GM19351 (cell line): ENCODE results near the gene SRRM2.

Experiments
- ATAC-seq: cut with Tn5 transposase; IDR thresholded peaks from one replicate; pipeline ENCODE4 v1.9.1; 2021; ENCODE audit warnings: mild to moderate bottlenecking, moderate library complexity; ENCODE audit not compliant: unreplicated experiment

SRRM2 gene

DNA sequence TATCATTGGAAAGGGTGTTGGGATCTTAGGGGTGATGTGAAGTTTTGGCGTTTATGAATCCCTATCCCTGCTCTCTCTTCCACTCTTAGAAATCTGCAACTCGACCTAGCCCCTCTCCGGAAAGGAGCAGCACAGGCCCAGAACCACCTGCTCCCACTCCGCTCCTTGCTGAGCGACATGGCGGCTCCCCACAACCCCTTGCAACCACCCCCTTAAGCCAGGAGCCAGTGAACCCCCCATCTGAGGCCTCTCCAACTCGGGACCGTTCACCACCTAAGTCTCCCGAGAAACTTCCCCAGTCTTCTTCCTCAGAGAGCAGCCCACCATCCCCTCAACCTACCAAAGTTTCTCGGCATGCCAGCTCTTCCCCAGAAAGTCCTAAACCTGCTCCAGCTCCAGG lies 9.0 kb downstream of the SRRM2 start:
- ATAC-seq = no peak

DNA sequence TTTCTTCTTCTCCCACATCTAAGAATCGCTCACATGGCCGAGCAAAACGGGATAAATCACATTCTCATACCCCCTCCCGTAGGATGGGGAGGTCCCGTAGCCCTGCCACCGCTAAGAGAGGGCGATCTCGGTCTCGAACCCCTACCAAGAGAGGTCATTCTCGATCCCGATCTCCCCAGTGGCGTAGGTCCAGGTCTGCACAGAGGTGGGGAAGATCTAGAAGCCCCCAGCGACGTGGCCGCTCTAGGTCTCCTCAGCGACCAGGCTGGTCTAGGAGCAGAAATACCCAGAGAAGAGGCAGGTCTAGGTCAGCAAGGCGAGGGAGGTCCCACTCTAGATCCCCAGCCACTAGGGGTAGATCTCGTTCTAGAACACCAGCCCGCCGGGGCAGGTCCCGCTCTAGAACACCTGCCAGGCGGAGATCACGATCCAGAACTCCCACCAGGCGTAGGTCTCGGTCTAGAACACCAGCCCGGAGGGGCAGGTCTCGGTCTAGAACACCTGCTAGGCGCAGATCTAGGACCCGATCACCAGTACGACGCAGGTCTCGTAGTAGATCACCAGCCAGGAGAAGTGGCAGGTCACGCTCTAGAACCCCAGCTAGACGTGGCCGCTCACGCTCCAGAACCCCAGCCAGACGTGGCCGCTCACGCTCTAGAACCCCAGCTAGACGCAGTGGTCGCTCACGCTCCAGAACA lies 9.6 kb downstream of the SRRM2 start:
- no peak for ATAC-seq

DNA sequence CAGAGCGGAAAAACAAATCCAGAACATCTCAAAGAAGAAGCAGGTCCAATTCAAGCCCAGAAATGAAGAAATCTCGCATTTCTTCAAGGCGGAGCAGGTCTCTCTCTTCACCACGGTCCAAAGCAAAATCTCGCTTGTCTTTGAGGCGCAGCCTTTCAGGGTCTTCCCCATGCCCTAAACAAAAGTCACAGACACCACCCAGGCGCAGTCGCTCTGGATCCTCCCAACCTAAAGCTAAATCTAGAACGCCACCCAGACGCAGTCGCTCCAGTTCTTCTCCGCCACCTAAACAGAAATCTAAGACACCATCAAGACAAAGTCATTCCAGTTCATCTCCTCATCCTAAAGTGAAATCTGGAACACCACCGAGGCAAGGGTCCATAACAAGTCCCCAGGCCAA lies 10.3 kb downstream of the SRRM2 start:
- no peak for ATAC-seq

DNA sequence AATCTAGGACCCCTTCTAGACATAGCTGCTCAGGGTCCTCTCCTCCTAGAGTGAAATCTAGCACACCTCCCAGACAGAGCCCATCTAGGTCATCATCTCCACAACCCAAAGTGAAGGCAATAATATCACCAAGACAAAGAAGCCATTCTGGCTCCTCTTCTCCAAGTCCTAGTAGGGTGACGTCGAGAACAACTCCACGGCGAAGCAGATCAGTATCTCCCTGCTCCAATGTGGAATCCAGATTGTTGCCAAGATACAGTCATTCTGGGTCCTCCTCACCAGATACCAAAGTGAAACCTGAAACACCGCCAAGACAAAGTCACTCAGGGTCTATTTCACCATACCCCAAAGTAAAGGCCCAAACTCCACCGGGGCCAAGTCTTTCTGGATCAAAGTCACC lies 10.7 kb downstream of the SRRM2 start:
- no peak for ATAC-seq

DNA sequence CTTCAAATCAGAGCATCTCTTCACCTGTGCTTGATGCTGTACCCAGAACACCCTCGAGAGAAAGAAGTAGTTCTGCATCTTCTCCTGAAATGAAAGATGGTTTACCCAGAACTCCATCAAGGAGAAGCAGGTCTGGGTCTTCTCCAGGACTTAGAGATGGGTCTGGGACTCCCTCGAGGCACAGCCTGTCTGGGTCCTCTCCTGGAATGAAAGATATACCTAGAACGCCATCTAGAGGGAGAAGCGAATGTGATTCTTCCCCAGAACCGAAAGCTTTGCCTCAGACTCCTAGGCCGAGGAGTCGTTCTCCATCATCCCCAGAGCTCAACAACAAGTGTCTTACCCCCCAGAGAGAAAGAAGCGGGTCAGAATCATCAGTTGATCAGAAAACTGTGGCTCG lies 12.3 kb downstream of the SRRM2 start:
- ATAC-seq = no peak

DNA sequence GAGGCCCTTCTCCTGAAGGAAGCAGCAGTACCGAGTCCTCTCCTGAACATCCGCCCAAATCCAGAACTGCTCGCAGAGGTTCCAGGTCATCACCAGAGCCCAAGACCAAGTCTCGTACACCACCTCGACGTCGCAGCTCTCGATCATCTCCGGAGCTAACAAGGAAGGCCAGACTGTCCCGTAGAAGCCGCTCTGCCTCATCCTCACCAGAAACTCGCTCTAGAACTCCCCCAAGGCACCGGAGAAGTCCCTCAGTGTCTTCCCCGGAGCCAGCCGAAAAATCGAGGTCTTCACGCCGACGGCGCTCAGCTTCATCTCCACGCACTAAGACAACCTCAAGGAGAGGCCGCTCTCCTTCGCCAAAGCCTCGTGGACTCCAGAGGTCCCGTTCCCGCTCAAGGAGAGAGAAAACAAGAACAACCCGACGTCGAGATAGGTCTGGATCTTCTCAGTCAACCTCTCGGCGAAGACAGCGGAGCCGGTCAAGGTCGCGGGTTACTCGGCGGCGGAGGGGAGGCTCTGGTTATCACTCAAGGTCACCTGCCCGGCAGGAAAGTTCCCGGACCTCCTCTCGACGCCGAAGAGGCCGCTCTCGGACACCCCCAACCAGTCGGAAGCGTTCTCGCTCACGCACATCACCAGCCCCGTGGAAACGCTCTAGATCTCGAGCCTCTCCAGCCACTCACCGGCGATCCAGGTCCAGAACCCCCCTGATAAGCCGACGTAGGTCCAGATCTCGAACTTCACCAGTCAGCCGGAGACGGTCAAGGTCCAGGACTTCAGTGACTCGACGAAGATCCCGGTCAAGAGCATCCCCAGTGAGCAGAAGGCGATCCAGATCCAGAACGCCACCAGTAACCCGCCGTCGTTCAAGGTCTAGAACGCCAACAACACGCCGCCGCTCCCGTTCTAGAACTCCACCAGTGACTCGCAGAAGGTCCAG lies 13.3 kb downstream of the SRRM2 start:
- no peak for ATAC-seq

DNA sequence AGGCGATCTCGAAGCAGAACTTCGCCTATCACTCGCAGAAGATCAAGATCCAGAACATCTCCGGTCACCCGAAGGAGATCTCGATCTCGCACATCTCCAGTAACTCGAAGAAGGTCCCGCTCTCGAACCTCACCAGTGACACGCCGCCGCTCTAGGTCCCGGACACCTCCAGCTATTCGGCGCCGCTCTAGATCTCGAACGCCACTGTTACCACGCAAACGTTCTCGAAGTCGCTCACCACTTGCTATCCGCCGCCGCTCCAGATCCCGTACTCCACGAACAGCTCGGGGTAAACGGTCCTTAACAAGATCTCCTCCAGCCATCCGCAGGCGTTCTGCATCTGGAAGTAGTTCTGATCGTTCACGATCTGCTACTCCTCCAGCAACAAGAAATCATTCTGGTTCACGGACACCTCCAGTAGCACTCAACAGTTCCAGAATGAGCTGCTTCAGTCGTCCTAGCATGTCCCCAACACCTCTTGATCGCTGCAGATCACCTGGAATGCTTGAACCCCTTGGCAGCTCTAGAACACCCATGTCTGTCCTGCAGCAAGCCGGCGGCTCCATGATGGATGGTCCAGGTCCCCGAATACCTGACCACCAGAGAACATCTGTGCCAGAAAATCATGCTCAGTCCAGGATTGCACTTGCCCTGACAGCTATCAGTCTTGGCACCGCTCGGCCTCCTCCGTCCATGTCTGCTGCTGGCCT lies 14.1 kb downstream of the SRRM2 start:
- no peak for ATAC-seq

DNA sequence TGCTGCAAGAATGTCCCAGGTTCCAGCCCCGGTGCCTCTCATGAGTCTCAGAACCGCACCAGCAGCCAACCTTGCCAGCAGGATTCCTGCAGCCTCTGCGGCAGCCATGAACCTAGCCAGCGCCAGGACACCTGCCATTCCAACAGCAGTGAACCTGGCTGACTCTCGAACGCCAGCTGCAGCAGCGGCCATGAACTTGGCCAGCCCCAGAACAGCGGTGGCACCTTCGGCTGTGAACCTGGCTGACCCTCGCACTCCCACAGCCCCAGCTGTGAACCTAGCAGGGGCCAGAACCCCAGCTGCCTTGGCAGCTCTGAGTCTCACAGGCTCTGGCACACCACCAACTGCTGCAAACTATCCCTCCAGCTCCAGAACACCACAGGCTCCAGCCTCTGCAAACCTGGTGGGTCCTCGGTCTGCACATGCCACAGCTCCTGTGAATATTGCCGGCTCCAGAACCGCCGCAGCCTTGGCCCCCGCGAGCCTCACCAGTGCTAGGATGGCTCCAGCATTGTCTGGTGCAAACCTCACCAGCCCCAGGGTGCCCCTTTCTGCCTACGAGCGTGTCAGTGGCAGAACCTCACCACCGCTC lies 14.8 kb downstream of the SRRM2 start:
- no peak for ATAC-seq

DNA sequence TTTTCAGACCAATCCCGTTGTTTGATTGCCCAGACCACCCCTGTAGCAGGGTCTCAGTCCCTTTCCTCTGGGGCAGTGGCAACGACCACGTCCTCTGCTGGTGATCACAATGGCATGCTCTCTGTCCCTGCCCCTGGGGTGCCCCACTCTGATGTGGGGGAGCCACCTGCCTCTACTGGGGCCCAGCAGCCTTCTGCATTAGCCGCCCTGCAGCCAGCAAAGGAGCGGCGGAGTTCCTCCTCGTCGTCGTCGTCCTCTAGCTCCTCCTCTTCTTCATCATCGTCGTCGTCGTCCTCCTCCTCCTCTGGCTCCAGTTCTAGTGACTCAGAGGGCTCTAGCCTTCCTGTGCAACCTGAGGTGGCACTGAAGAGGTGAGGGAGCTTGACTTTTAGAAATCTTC lies 15.5 kb downstream of the SRRM2 start:
- no peak for ATAC-seq

DNA sequence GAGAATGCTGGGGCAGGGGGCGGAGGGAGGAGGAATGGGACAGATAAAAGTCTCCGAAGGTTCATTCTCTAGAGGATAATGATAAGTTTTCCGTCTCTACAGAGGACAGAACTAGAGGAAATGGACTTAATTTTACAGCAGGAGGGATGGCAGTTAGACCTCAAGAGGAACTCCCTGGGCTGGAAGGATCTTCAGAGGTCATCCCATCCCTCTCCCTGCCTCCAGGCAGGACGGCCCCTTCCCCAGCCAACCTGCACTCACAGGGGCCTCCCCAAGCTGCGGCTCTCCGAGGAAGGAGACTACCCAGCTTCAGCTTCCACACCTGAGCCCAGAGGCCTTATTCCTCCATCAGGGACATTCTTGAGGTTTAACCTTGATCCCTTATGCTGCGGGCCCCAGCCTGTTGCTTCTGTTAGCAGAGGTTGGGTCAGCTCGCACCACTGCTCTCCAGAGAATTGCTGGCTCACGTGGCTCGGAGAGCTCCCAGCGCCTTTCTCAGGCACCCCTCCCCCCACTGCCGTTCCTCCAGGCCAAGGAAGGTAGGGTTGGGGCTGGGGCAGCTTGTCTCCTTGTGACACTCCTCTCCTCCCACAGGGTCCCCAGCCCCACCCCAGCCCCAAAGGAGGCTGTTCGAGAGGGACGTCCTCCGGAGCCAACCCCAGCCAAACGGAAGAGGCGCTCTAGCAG lies 16.1 kb downstream of the SRRM2 start:
- ATAC-seq = no peak

DNA sequence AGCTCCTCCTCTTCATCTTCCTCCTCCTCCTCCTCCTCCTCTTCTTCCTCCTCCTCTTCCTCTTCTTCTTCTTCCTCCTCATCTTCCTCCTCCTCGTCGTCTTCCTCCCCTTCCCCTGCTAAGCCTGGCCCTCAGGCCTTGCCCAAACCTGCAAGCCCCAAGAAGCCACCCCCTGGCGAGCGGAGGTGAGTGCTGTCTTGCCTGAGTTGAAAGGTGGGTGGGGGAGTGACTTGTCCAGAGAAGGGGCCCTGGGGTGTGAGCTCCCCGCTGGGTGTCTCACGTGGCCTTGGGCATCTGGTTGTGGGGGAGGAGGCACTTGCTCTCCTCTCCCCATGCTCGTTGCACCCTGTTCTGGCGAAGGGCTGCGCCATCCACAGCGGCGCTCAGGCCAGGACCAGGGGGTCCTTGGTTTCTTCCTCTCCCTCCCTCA lies 16.7 kb downstream of the SRRM2 start:
- no peak for ATAC-seq

DNA sequence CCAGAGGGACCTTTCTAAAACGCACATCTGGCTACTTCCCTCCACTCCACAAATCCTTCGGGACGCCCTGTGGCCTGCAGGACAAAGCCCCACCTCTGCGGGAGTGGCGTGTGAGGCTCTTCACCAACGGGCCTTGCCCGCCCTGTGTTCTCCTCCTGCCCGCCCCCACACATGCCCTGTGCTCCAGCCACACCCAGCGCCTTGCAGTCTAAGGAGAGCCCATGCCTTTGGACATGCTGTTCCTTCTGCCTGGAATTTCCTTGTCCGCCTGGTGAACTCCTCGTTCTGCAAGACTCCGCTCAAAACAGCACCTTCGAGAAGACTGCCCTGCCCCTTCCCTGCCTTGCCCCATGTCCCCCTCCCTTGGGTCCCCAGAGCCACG lies 17.2 kb downstream of the SRRM2 start:
- ATAC-seq = no peak

DNA sequence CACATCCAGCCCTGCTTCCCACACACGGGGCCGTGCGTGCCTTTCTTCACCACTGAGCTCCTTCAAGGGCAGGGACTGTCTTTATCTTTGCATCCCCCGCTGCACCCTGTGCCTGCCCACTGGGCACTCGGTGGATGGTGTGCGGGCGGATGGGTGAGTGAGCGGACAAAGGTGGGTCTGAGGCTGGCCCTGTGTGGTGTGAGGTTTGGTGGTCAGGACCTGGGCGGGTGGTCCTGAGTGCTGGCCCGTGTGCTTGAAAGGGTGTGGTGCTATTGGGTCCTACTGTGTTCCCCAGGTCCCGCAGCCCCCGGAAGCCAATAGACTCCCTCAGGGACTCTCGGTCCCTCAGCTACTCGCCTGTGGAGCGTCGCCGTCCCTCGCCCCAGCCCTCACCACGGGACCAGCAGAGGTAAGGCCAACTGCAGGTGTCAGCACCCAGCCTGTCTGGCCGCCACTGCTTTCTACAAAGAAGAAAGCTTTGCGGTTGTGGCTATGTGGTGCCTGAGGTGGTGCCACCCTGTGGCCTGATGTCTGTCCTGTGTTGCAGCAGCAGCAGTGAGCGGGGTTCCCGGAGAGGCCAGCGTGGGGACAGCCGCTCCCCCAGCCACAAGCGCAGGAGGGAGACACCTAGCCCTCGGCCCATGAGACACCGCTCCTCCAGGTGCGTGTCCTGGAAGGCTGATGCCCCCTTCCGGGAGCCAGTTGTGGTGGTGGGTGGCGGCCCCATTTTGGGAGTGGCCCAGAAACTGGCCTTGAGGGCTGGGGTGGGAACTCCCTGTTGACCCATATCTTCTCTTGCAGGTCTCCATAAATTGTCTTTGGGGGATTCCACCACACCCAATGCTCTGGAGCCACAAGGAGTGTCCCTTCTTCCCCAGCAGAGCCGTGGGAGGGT lies 17.9 kb downstream of the SRRM2 start:
- ATAC-seq = no peak

DNA sequence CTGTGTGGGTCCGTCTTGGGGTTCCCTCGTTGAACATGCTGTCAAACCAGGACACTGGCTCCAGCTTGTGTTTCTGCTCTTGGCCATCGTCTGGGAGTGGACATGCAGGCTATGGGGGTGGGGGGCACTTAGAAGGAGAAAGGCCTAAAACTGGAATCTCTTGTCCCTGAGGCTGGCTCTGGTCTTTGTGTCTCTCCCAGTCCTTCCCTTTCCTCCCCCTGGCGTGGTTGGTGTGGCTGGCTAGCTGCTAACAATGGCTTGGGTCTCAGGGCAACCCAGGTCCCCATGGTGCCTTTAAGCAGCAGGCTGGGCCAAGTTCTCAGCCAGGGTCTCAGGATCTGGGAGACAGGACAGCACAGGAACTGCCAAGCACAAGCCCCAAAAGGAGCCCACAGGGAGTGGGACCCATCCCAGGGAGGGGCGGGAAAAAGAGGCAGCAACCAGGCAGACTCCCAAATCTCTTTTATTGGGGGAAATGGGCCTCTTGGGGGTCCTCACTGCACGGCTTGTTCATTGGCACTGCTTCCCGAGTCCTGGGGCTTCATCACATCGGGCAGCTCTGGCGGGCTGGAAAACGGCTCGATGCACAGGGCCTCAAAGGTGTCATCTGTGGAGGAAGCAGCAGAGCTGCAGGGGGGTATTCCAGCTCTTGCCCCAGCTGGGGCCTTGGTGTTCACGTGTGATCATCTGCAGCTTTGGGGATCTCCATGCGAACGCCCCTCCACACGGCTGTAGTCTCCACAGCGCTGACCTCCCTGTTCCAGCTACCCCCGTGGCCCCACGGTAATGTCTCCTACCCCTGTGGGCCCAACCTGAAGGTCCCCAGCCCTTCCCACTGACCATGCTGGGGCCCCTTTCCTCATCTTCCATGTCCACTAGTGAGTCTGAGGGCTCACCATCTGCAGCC lies 19.3 kb downstream of the SRRM2 start:
- ATAC-seq = no peak

DNA sequence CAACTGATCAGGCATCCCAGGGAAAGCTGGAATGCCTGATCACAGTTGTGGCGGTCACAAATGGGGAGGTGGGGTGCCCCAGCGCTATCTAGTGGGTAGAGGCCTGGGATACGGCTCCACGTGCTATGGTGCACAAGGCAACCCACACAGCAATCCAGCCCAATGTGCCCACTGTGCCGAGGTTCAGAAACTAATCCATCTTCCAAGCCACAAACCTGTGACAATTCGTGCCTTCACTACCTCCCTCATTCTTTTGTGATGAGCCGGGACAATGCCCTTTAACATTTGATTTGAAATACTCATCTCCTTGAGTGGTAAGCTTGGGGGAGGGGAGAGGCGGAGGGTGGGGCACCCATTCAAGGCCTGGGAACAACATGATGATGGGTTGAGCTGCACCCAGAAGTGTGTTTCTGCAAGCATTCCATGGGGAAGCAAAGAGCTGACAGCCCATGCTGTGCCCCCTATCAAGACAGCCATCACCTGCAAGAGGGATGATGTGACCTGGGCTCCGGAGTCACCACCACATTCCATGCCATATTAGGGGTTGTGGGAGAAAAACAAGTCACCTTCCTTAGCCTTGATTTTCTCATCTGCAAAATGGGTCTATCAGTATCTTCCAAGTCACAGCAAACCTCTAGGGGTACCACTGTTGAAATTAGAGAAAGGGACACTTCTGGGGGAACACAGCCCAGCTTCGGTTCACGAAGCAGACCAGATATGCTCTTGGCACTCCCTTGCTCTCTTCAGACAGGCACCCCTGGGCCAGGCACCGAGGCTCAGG lies 20.9 kb downstream of the SRRM2 start:
- no peak for ATAC-seq

DNA sequence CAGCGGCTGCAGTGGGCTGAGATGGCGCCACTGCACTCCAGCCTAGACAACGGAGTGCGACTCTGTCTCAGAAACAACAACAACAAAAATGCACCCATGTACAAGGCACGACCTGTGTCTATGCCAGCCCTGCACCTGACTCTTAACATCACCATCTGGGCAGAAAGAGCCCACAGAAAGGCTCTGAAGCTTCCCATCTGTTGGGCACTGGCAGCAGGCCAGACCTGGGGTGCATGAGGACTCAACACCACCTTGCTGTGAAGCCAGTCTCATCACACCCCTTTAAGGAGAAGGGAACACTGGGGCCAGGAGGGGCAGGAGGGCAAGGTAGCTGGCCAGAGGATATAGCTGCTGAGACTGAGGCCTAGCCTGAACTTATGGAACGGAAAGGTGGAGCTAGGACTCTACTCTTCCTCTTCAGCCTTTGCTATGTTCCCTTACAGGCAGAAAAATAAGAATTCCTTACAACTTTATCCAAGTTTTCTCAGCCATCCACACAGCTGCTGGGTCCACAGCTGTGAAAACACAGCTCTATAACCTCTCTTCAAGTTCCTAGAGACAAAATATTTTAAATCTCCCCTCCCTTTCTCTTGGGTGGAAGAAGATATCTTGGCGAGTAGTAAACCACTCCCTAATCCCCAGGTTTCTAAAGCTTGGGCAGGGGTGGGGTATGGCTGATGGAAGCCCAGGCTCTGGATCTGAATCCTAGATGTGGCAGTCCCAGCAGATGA lies 21.9 kb downstream of the SRRM2 start:
- ATAC-seq = no peak

DNA sequence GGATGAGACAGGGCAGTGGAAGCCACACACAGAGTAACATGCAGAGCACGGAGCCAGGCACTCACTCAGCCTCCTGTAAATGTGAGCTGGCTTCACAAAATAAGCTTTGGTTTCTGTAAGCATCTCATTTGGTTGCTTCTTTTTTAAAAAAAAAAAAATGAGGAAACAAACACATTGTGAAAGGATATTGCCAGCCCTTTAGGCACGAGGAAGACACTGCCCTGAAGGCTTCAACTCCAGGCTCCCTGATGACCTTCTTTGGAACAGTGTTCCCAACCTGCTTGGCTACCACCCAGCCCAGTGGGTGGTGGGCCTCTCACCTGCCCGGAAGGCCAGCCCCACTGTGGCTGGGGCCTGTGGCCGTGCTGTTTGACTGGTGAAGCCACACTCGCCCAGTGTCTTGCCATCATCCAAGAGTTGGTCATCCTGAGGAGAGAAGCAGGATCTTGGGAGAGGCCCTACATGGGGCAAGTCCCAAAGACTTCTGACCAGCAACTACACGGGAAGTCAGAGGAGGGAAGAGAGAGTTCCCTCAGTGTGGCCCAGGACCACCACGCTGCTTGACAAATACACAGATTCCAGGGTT lies 22.8 kb downstream of the SRRM2 start:
- ATAC-seq = no peak
